ENCODE data around the gene PTGR1. TPM values are rescaled to one million over a fixed set of nuclear protein-coding genes. Genes with fewer than 3 reads are reported as not detected.

PTGR1 gene
- 109 and 116 TPM in 2 replicates for total RNA-seq

DNA sequence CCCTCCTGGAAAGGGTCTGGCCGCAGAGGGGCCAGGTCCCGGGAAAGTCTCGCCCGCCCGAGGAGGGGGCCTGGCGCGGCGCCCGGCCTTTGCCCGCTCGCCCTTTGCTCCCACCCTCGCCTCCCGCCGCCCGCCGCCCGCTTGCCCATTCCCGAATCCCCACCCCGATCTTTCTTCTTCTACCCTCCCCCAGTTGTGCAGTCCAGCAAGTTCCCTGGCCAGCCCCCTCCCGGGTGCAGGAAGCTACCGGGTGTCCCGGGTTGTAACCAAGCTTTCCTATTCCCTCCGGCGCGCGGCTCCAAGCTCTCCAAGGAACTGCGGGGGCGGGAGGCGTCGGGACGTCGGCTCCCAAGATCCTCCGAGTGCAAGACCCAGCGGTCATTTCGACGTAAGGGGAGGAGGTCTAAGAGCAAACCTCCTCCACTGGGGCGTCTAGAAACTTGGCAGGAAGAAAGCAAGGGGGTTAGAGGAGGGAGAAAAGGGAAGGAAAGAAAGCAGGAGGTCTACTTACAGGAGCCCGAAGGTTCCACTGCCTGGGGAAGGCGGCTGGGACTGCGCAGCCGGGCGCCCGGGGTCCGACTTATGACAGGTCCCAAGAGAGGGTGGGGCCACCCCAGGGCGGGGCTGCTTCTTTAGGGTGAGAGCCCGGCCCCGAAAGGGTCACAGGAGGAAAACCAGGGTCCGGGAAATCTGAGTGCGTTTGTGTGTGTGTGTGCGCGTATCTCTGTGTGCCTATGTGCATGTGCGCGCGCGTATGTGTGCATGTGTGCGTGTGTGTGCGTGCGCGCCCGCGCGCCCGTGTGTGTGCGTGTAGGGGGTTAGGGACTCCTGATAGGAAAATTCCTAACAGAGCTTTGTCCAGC lies at the start of gene PTGR1:
Gene PTGR1 (minus strand): TSS at position 556 of the 863 bp plus-strand sequence. CDS start 2,225 bp downstream, outside the sequence.

GRCh38 chr9:111631214-111631971 lies 31.9 kb upstream of the PTGR1 start, which contains the start of gene DNAJC25:
Gene DNAJC25, plus strand, starts transcription at chr9:111631334. Its CDS starts 74 bp downstream, at chr9:111631408.

GRCh38 chr9:111525056-111525977 lies 74.1 kb downstream of the PTGR1 start, which contains the start of gene ZNF483:
Gene ZNF483, plus strand, starts transcription at chr9:111525179. Its CDS starts 2,217 bp downstream, at chr9:111527396.

Other genes with a start within 250 kb of the PTGR1 start
- gene ECPAS, start 115.3 kb downstream of the PTGR1 start, total RNA-seq = 125 and 134 TPM in 2 replicates
- gene ZNF483, start 74.5 kb downstream of the PTGR1 start, total RNA-seq = 6.1 and 6.5 TPM in 2 replicates
- gene DNAJC25, start 31.7 kb upstream of the PTGR1 start, total RNA-seq = 18.7 and 19.8 TPM in 2 replicates
- gene GNG10, start 62.0 kb upstream of the PTGR1 start, total RNA-seq = 112 and 130 TPM in 2 replicates
- 0.11 and 0.13 TPM in 2 replicates for gene SHOC1, start 195.3 kb upstream of the PTGR1 start, total RNA-seq

Measured in articular chondrocyte of knee joint (primary cell).